ENCODE results near the gene UBE2I.
"Not testable (repeated sequence)": the region's sequence is repeated elsewhere in the genome, so short reads cannot be mapped to it uniquely, and the experiment has no call there.

The UBE2I gene

GRCh38 chr16:1293921-1294656, 15.3 kb upstream of the UBE2I start:
- no peak for DNase-seq

GRCh38 chr16:1295465-1295864, 14.0 kb upstream of the UBE2I start:
- DNase-seq, result peak; percentile 4

GRCh38 chr16:1296688-1297017, 12.8 kb upstream of the UBE2I start:
- DNase-seq, result not testable (repeated sequence)

GRCh38 chr16:1297018-1297696, 12.3 kb upstream of the UBE2I start:
- DNase-seq, result no peak

- no peak for DNase-seq
Measured at GRCh38 chr16:1298406-1298805, 11.0 kb upstream of the UBE2I start.

GRCh38 chr16:1299012-1299867, 10.2 kb upstream of the UBE2I start:
- DNase-seq, result no peak

- DNase-seq, result no peak
Measured at GRCh38 chr16:1299868-1300203, 9.6 kb upstream of the UBE2I start.

GRCh38 chr16:1300664-1301476, 8.6 kb upstream of the UBE2I start:
- no peak for DNase-seq

- DNase-seq, result no peak
Measured at GRCh38 chr16:1301562-1301961, 7.9 kb upstream of the UBE2I start.

GRCh38 chr16:1305823-1306222, 3.6 kb upstream of the UBE2I start:
- no peak for DNase-seq

GRCh38 chr16:1306334-1306733, 3.1 kb upstream of the UBE2I start:
- DNase-seq, result no peak

- DNase-seq, result no peak
Measured at GRCh38 chr16:1308036-1308976, 1.1 kb upstream of the UBE2I start.

GRCh38 chr16:1309888-1310831, 724 bp downstream of the UBE2I start:
- DNase-seq, result no peak

GRCh38 chr16:1310832-1311200, 1.4 kb downstream of the UBE2I start:
- no peak for DNase-seq

- no peak for DNase-seq
Measured at GRCh38 chr16:1311212-1311737, 1.8 kb downstream of the UBE2I start.

- no peak for DNase-seq
Measured at GRCh38 chr16:1311738-1312466, 2.5 kb downstream of the UBE2I start.

- no peak for DNase-seq
Measured at GRCh38 chr16:1312467-1312816, 3.0 kb downstream of the UBE2I start.

GRCh38 chr16:1312903-1313302, 3.5 kb downstream of the UBE2I start:
- no peak for DNase-seq

GRCh38 chr16:1313721-1314369, 4.4 kb downstream of the UBE2I start:
- no peak for DNase-seq
